Forelimb muscle (tissue), 1 donor: ENCODE measurements around the gene PTHLH. TPM values are rescaled to one million over a fixed set of nuclear protein-coding genes. Genes with fewer than 3 reads are reported as not detected.
A peak's percentile ranks its signal among the peaks of the same experiment; 100 is the strongest.

Experiments
- DNase-seq: peaks from one replicate; pipeline ENCODE4 v3.0.0-alpha.2; 2013; ENCODE audit warnings: low read depth
- polyA plus RNA-seq: library from polyadenylated mRNA; unstranded; fragments of 120-200 nt; gene quantifications from one replicate; pipeline ENCODE4 v1.2.1, GENCODE V29; 2013; ENCODE audit not compliant: insufficient read length

The PTHLH gene
- polyA plus RNA-seq, 1 donor, result 1.4 TPM

- no peak for DNase-seq
These were observed 34.8 kb downstream of the PTHLH start for GRCh38 chr12:27937768-27938167.

- no peak for DNase-seq
These were observed 36.3 kb downstream of the PTHLH start for GRCh38 chr12:27936196-27936595.

- no peak for DNase-seq
These were observed 38.3 kb downstream of the PTHLH start for GRCh38 chr12:27934276-27934675.

- no peak for DNase-seq
These were observed 41.1 kb downstream of the PTHLH start for GRCh38 chr12:27931390-27931789.

GRCh38 chr12:27927347-27927746 is 45.2 kb downstream of the PTHLH start:
- DNase-seq, result no peak

GRCh38 chr12:27924350-27925135 is 48.0 kb downstream of the PTHLH start:
- DNase-seq, result no peak

GRCh38 chr12:27922531-27923139 is 49.9 kb downstream of the PTHLH start:
- DNase-seq, result no peak

- DNase-seq, result no peak
These were observed 52.8 kb downstream of the PTHLH start for GRCh38 chr12:27919671-27920235.

GRCh38 chr12:27915536-27915935 is 57.0 kb downstream of the PTHLH start:
- no peak for DNase-seq

- DNase-seq, result peak; percentile 8
These were observed 57.5 kb downstream of the PTHLH start for GRCh38 chr12:27915021-27915420.

GRCh38 chr12:27913999-27914614 is 58.4 kb downstream of the PTHLH start:
- no peak for DNase-seq

- no peak for DNase-seq
These were observed 61.1 kb downstream of the PTHLH start for GRCh38 chr12:27911397-27911796.

Other genes with a start within 250 kb of the PTHLH start
- 14.5 TPM for gene KLHL42, start 192.5 kb downstream of the PTHLH start, polyA plus RNA-seq
- 0.32 TPM for gene MANSC4, start 192.5 kb downstream of the PTHLH start, polyA plus RNA-seq
- gene CCDC91, start 217.7 kb upstream of the PTHLH start, polyA plus RNA-seq, result 20.6 TPM